ENCODE measurements around the gene IL22RA1. TPM values are rescaled to one million over a fixed set of nuclear protein-coding genes. Genes with fewer than 3 reads are reported as not detected.

Gene IL22RA1
- total and polyA plus RNA-seq, 7 donors = 0.08 to 0.26 (median 0.16) TPM; not detected in 3

DNA sequence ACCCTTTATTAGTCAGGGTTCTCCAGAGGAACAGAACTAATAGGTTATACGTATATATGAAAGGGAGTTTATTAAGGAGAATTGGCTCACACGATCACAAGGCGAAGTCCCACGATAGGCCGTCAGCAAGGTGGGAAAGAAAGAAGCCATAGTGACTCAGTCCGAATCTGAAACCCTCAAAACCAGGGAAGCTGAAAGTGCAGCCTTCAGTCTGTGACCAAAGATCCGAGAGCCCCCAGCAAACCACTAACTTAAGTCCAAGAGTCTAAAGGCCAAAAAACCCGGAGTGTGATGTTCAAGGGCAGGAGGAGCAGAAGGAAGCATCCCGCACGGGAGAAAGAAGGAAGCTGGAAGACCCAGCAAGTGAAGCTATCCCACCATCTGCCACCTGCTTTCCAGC is 34.2 kb upstream of the IL22RA1 start:
- Histone ChIP-seq H3K4me3 (no peak overlapping the region), H3K27ac (no peak overlapping the region), H3K36me3 (ENCODE audit: insufficient read depth in 1 of 2, low read depth in 1 of 2) (no peaks in the 10 kb centered on the region), H3K4me1 (no peaks in the 10 kb centered on the region), H3K9me3 (no peaks in the 10 kb centered on the region), H3K27me3 (ENCODE audit: insufficient read depth in 3 of 3, low read length in 2 of 3) (no peaks in the 10 kb centered on the region)
- intact Hi-C loops (cut with DNase I) = no loop called here
- DNase-seq = no peak
- 80 to 88% (median 85%) methylated on average over 10 of the region's 10 CpGs for WGBS, 3 donors
- TF ChIP-seq, protein P1, sequence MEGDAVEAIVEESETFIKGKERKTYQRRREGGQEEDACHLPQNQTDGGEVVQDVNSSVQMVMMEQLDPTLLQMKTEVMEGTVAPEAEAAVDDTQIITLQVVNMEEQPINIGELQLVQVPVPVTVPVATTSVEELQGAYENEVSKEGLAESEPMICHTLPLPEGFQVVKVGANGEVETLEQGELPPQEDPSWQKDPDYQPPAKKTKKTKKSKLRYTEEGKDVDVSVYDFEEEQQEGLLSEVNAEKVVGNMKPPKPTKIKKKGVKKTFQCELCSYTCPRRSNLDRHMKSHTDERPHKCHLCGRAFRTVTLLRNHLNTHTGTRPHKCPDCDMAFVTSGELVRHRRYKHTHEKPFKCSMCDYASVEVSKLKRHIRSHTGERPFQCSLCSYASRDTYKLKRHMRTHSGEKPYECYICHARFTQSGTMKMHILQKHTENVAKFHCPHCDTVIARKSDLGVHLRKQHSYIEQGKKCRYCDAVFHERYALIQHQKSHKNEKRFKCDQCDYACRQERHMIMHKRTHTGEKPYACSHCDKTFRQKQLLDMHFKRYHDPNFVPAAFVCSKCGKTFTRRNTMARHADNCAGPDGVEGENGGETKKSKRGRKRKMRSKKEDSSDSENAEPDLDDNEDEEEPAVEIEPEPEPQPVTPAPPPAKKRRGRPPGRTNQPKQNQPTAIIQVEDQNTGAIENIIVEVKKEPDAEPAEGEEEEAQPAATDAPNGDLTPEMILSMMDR (IDR thresholded peaks at IDR 0.05) = no peak
- no peak for ATAC-seq

DNA sequence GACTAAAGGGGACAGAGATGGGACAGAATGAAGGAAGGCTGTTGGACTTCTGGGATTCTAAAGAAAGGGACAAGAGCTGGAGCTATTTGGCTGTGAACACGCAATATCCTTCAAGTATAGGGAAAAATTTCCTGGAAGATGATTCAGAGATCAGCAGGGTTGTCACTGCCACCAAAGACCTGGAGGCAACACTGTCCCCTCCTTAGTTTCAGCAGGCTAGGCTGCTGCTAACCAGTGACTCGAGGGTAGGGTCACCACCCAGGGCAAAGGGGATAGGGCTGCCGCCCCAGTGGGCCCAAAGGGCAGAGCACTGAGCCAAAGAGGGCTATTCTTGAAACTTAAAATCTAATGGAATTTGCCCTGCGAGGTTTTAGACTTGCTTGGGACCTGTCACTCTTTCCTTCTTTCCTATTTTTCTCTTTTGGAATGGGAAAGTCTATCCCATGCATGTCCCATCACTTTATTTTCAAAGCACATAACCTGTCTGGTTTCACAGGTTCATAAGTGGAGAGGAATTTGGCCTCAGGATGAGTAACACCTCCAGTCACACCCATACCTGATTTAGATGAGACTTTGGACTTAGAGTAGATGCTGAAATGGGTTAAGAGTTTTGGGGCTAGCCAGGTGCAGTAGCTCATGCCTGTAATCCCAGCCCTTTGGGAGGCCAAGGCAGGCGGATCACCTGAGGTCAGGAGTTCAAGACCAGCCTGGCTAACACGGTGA is 32.3 kb upstream of the IL22RA1 start:
- no peaks in the 10 kb centered on the region for H3K4me1 ChIP-seq
- TF ChIP-seq, protein P1 (IDR thresholded peaks at IDR 0.05) = no peak
- no peak for ATAC-seq
- no peak overlapping the region for H3K27ac ChIP-seq
- no peaks in the 10 kb centered on the region for H3K9me3 ChIP-seq
- no peak overlapping the region for H3K4me3 ChIP-seq
- H3K36me3 ChIP-seq (ENCODE audit: insufficient read depth in 1 of 2, low read depth in 1 of 2) = no peaks in the 10 kb centered on the region
- H3K27me3 ChIP-seq (ENCODE audit: insufficient read depth in 3 of 3, low read length in 2 of 3) = no peaks in the 10 kb centered on the region
- intact Hi-C loops (cut with DNase I) = no loop called here
- no peak for DNase-seq
- WGBS, 3 donors = 85 to 93% (median 87%) methylated on average over 6 of the region's 6 CpGs

DNA sequence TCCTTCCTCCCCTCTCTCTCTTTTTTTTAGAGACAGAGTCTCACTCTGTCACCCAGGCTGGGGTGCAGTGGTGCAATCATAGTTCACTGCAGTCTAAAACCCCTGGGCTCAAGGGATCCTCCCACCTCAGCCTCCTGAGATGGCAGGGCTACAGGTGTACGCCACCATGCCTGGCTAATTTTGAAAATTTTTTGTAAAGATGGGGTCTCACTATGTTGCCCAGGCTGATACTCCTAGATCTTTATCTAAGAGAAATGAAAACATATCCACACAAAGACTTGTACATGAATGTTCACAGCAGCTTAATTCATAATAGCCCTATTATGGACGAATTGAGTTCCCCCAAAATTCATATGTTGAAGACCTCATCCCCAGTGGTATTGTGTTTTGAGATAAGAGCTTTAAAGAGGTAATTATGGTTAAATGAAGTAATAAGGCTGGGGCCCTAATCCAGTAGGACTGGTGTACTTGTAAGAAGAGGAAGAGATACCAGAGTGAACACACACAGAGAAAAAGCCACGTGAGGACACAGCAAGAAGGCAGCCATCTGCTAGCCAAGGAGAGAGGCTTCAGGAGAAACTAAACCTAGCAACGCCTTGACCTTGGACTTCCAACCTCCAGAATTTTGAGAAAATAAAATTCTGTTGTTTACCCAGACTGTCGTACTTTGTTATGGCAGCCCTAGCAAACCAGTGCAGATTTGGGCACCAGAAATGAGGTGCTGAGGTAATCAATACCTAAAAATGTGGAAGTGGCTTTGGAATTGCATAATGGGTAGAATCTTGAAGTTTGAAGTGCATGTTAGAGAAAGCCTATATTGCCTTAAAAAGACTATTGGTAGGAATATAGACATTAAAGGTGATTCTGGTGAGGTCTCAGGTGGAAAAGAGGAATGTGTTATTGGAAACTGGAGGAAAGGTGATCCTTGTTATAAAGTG is 31.0 kb upstream of the IL22RA1 start:
- DNase-seq = no peak
- Histone ChIP-seq H3K4me3 (no peak overlapping the region), H3K4me1 (no peaks in the 10 kb centered on the region), H3K9me3 (no peaks in the 10 kb centered on the region), H3K36me3 (ENCODE audit: insufficient read depth in 1 of 2, low read depth in 1 of 2) (no peaks in the 10 kb centered on the region), H3K27me3 (ENCODE audit: insufficient read depth in 3 of 3, low read length in 2 of 3) (no peaks in the 10 kb centered on the region), H3K27ac (no peak overlapping the region)
- no peak for ATAC-seq
- TF ChIP-seq, protein P1 (IDR thresholded peaks at IDR 0.05) = no peak
- 81 to 82% (median 82%) methylated on average over 5 of the region's 5 CpGs for WGBS, 3 donors
- intact Hi-C loops (cut with DNase I) = no loop called here

DNA sequence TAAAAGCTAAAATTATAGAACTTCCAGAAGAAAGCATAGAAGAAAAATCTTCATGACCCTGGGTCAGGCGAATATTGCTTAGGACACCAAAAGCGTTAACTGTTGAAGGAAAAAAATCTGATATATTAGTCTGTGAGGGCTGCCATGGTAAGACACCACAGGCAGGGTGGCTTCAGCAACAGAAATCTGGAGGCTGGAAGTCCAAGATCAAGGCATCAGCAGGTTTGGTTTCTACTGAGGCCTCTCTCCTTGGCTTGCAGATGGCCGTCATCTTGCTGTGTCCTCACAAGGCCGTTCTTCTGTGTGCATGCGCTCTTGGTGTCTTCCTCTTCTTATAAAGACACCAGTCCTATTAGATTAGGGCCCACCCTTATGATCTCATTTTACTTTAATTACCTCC is 29.7 kb upstream of the IL22RA1 start:
- H3K4me3 ChIP-seq = no peak overlapping the region
- WGBS, 3 donors = 94 to 98% (median 97%) methylated on average over 5 of the region's 5 CpGs
- no peak overlapping the region for H3K27ac ChIP-seq
- TF ChIP-seq, protein P1 (IDR thresholded peaks at IDR 0.05) = no peak
- DNase-seq (no peak), ATAC-seq (no peak)
- H3K27me3 ChIP-seq (ENCODE audit: insufficient read depth in 3 of 3, low read length in 2 of 3) = no peaks in the 10 kb centered on the region
- peaks cover 4% of the 10 kb centered on the region for H3K4me1 ChIP-seq
- no peaks in the 10 kb centered on the region for H3K36me3 ChIP-seq (ENCODE audit: insufficient read depth in 1 of 2, low read depth in 1 of 2)
- intact Hi-C loops (cut with DNase I) = no loop called here
- no peaks in the 10 kb centered on the region for H3K9me3 ChIP-seq
